NCI-H2029 (cell line): Measurements from ENCODE around the gene TBC1D2B.
A peak's percentile ranks its signal among the peaks of the same experiment; 100 is the strongest.

Experiments used
- DNase-seq: peaks from one replicate; lab custom pipeline; 2025; lab: John Stamatoyannopoulos, UW

The TBC1D2B gene

GRCh38 chr15:78077053-78077870, at the start of gene TBC1D2B:
Gene TBC1D2B, minus strand, starts transcription at chr15:78077711. Its CDS starts 59 bp downstream, at chr15:78077652.
- no peak for DNase-seq

GRCh38 chr15:78125267-78125666, 47.8 kb upstream of the TBC1D2B start:
- DNase-seq = no peak

- no peak for DNase-seq
Observed at GRCh38 chr15:78120523-78120922, 43.0 kb upstream of the TBC1D2B start.

- no peak for DNase-seq
Observed at GRCh38 chr15:78112551-78112950, 35.0 kb upstream of the TBC1D2B start.

GRCh38 chr15:78111788-78112187, 34.3 kb upstream of the TBC1D2B start:
- no peak for DNase-seq

DNA sequence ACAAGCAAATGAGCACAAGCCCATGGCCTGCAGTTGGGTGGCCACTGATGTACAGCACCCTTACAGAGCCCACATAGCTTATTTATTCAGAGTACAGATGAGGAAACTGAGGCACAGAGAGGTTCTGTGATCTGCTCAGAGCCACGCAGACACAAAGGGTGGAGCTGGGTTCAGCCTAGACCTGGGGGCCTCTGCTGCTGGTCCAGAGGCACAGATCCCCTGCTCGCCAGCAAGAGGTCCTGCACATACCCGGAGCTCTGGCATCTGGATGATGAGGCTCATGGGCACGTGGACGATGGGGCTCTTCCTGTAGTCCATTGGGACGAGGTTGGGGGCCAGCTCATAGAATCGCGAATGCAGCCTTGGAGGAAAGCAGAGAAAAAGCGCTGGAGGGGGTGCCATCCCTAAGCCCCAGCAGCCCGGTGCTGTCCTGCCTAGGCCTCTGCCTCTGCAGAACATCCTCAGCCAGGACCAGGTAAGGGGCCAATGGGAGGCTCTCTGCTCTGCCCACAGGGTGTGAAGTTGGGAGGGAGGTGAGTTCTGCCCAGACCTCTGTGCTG, 33.5 kb upstream of the TBC1D2B start:
- DNase-seq = no peak

- DNase-seq = no peak
Observed at GRCh38 chr15:78110096-78110495, 32.6 kb upstream of the TBC1D2B start.

- DNase-seq = no peak
Observed at GRCh38 chr15:78109156-78109555, 31.6 kb upstream of the TBC1D2B start.

DNA sequence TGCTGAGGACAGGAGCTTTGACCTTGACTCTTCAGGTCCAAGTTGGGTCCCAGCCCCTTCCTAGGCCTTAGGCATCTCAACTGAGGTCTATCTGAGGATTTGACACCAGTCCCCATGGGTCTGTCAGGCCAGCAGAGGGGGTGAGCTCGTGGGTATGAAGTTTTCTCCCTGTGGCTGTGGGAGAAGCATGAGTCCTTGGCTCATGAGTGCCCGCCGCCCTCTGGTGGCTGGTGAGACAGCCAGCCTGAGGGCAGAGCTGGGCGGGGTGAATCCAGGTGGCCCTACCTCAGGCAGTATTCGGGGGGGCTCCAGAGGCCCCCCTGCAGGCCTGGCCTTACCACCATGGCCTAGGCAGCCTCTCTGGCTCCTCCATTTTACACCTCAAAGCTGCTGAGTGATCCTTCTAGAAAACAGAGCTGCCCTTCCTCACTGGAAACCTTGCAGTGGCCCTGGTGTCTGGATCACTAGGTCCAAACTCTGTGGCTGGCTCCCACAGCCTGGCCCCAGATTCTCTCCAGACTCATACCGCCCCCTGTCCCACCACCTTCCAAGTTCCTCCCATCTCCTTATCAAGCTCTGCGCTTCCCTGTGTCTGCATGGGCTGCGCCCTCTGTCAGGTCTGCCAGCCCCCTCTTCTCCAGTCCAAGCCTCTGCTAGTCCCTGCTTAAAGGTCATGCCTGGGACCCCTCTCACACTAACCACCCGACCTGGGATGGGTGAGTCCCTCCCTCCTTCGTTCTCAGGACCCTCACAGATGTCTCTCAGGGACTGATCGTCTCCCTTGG, 31.0 kb upstream of the TBC1D2B start:
- DNase-seq = peak; percentile 47

- no peak for DNase-seq
Observed at GRCh38 chr15:78107471-78107870, 30.0 kb upstream of the TBC1D2B start.

GRCh38 chr15:78105476-78106241, 28.1 kb upstream of the TBC1D2B start:
- DNase-seq = no peak

DNA sequence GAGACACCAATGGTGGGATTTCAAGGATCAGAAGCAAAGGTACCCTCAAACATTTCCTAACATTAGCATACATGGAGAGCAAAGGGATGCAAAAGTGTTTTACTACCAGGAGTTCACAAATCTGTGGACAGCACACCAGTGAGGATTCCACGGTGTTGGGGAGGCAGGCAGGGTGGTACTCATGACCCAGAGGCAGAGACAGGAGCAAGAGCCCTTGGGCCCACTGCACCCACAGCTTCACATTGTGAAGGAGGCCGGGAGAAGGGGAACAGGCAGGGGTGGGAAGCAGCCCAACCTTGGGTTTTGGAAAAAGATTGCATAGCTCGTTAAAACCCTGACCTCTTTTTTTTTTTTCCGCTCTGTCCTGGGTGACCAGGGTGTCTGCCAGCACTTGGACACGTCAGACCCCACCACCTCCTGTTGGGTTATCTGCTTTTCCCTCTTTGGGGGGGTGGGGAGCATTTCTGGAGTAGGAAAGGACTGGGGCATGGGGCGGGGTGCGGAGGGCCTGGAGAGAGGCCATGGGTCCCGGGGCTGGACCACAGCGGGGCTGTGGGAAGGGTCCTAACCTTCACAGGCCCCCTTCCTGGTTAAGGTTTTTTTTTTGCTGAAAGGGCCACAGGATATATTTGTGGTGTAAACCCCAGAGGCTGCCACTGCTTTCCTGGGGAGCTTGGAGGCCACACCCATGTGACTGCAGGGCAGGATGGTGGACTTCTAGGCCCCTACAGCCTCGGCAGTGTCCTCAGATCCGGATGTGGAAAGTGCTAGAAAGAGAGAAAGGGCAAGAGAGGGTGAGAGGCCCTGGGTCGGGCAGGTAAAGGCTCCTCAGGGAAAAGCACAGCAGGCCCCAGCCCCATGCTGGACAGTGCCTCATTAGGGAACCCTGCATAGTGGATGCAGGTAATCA, 27.3 kb upstream of the TBC1D2B start:
- DNase-seq = no peak

- DNase-seq = no peak
Observed at GRCh38 chr15:78104119-78104479, 26.6 kb upstream of the TBC1D2B start.

DNA sequence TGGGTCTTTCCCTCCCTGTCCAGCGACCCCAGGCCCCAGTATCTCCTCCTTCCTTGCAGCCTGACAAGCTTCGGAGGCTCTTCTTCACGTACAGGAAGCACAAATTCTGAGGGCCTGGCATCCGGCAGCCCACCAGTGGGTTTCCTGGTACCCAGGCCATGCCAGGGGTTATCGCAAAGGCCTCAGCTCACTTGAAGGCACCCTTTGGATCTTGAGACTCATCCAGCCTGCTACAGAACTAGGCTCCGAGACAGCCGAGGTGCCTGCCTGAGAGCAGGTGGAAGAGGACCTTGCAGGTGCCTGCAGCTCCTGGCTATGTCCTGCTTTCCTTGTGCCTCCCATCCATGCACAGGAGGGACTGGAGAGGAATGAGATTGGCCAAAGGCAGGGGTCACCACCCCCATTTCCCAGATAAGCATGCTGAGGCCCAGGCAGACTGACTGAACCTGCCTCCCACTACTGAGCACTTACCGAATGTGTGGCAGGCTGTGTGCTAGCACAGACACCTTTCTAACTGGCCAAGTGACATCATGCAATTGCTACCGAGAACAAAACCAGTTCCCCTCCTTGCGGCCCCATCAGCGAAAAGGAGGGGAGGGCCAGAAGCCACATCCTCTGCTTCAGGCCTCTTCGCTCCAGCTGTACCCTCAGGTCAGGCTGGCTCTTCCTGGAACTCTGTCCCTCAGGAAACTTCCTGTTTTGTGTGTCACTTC, 26.1 kb upstream of the TBC1D2B start:
- DNase-seq = no peak

- DNase-seq = no peak
Observed at GRCh38 chr15:78102741-78103140, 25.2 kb upstream of the TBC1D2B start.

DNA sequence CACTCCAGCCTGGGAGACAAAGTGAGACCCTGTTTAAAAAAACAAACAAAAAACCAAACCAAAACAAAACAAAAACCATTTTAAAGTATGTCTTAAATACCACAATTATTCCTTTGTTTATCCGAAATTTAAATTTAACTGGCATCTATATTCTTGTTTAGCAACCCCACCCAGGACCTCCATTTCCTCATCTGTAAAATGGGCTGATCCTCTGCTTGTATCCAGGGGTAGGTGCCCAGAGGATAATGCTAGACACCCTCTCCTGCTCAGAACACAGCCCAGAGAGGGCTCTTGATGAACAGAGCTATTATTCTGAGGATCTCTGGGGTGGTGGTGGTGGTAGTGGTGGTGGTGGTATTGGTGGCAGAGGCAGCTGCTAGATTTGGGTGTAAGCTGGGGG, 24.7 kb upstream of the TBC1D2B start:
- no peak for DNase-seq

DNA sequence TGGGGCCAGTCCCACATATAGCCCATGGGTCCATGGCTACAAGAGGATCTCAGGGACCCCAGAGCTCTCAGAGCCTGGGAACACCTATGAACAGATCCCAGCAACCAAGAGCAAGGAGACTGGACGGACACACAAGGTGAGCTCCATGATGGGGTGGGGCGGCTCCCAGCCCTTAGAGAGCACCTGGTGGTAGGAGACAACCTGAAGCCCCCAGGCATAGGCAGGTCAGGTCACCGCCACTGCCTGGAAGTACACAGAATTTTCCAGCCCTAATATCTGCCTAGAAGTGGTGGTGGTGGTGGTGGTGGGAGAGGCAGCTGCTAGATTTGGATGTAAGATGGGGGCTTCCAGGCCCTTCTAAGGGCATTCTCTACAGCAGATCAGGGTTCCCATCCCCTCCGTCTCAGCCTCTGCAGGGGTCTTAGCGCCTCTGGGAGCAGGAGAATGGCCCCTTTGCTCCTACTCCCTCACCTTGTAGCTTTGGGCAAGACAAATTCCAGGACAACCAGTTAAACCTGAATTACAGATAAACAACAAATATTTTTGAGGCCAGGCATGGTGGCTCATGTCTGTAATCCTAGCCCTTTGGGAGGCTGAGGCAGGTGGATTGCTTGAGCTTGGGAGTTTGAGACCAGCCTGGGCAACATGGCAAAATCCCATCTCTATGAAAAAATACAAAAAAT, 24.1 kb upstream of the TBC1D2B start:
- DNase-seq = no peak

DNA sequence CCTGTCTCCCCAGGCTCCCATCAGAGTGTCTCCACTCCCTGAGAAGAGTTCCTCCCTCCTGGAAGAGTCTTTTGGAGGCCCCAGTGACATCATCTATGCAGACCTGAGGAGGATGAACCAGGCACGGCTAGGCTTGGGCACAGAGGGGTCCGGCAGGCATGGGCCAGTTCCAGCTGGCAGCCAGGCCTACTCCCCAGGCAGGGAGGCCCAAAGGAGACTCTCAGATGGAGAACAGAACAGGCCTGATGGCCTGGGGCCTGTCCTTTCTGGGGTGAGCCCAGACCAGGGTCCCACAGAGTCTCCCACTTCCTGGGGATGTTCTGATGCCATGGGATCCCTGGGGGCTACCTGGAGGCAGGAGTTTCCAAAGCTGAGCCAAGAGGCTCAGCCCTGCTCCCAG, 23.4 kb upstream of the TBC1D2B start:
- no peak for DNase-seq

DNA sequence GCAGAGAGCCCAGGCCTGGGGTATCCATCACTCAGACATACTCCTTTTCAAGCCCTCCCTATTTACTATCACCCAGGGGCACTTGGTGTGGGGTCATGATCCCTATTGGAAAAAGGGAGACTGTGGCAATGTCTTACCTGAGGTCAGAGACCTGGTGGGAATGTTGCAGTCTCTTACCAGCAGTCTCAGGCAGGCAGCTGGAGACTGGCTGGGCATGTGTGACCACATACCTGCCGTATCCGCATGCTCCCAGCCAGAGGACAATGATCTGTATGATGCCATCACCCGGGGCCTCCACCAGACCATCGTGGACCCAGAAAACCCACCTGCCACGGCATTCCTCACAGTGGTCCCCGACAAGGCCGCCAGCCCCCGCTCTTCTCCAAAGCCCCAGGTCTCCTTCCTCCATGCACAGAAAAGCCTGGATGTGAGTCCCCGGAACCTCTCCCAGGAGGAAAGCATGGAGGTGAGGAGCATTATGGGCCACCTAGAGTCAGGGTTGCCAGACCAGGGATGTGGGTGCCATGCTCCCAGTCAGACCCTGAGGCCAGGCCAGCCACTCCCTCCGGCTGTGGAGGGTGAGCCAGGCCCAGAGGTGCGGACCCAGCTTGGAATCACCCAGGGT, 20.7 kb upstream of the TBC1D2B start:
- no peak for DNase-seq

DNA sequence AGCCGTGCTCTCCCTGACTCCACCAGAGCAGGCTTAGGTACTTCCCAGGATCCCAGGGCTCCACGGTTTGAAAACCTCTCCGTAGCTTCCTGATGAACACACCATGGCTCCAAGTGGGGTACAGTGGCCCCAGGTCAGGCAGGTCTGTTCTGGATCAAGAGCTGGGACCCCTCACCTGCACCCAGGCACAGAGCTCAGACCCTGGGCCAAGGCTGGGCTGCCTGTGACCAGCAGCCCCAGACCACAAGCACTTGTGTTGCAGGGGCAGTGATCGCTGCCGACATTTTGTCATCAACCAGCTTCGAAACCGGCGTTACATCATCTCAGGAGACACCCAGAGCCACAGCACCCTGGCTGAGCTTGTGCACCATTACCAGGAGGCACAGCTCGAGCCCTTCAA, 20.2 kb upstream of the TBC1D2B start:
- no peak for DNase-seq
